GM18526 (cell line): Measurements from ENCODE around the gene CXXC1.
A peak's percentile ranks its signal among the peaks of the same experiment; 100 is the strongest.

Source experiments
- POLR2A ChIP-seq: IDR thresholded peaks from 3 replicates; pipeline ENCODE4 v1.6.1; 2011; ENCODE audit not compliant: insufficient read length; ENCODE audit errors: extremely low read depth

Gene CXXC1

DNA sequence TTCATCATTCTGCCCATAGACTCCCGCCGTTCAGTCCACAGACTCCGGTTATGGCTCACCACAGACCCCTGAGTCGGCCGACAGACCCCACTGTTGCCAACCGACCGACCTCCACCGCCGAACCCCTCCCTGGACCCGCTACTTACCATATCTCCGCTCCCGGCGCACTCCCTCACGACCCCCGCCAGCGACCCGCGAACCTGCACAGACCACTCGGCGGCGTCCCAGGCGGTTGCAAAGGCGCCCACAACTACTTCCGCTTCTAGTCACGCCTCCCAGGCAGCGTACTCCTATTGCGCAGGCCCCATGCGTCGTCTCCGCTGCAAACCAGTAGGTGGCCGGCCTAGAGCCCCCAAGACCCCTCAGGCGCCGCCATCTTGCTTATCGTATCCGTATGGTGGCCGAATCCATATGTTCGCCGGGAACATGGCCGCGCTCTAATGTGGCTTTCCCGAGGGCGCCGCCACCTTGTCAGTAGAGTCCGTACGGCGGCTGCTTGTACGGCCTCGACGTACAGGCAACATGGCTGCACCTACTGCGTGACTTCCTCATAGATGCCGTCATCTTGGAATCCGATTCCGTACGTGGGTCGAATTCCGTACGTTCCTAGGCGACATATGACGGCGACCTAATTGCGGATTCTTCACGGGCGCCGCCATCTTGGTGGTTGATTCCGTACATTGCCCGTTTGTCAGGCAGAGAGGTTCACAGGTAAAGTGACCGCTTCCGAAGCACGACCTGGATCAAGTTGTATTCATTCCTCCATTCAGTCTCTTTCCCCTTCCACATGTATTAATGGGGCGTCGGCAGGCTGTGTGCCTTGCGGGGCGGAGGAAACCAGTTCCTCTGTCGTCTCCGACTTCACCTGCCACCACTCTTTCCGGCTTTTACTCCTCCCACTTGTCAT is at the start of gene CXXC1:
CXXC1 (minus strand) TSS at position 252 of the 907 bp plus-strand sequence; CDS start at position 149, 103 bp downstream.
- peak; percentile 75 for TF ChIP-seq POLR2A

DNA sequence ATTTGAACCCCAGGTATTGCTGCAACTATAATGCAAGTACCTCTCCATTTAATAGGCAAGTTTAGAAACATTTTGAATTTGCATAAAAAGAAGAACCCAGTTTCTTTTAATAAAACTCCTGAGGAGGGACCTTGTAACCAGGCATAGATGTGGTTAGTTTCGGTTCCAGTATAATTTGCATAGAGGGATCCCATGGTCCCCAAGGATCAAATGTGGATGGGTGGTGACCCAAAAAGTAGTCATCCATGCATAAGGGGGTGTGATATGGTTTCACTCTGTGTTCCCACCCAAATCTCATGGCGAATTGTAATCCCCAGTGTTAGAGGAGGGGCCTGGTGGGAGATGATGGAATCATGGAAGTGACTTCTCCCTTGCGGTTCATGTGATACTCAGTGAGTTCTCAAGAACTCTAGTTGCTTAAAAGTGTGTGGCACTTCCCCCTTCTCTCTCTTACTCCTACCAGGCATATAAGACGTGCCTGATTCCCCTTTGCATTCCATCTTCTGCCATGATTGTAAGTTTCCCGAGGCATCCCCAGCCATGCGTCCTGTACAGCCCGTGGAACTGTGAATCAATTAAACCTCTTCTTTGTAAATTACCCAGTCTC is 47.2 kb upstream of the CXXC1 start:
- no peak for TF ChIP-seq POLR2A

DNA sequence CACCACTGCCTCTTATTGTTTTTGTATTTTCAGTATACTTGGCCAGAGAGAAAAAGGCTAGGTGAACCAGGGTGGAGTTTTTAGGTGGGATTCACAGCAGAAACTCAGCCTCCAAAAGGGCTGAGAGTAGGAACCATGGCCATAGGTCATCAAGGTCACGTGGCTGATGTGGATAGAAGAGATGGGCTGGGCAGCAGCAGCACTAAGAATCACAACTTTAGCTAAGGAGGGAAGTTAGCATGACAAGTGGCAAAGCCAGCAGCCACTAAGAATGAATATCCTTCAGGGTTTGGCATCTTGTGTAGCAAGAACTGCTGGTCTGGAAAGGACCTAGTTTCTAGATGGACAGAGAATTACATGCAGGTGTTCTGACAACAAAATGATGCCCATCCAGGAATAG is 44.2 kb upstream of the CXXC1 start:
- TF ChIP-seq POLR2A: no peak

DNA sequence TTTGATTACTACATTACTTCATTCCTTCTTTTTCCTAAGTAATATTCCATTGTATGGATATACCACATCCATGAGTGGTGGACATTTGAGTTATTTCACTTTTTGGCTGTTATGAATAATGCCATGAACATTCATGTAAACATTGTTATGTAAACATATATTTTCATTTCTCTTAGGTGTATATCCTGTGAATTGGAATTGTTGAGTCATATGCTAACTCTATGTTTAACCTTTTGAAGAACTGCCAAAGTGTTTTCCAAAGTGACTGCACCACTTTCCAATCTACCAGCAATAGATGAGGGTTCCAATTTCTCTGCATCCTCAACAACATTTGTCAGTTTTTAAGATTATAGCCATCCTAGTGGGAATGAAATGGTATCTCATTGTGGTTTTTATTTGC is 42.7 kb upstream of the CXXC1 start:
- TF ChIP-seq POLR2A: no peak

DNA sequence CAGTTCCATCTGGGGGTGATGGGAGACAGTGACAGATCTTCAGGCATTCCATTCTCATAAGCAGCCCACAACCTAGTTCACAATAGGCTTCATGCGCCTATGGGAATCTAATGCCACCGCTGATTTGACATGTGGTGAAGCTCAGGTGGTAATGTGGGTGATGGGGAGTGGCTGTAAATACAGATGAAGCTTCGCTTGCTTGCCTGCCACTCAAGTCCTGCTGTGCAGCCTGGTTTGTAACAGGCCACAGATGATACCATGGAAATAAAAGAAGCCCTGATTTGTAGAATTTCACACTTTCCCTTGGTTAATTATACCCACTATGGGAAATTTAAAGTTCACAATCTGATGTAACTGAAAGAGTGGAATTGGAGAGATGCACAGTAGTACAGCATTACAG is 40.5 kb upstream of the CXXC1 start:
- no peak for TF ChIP-seq POLR2A

DNA sequence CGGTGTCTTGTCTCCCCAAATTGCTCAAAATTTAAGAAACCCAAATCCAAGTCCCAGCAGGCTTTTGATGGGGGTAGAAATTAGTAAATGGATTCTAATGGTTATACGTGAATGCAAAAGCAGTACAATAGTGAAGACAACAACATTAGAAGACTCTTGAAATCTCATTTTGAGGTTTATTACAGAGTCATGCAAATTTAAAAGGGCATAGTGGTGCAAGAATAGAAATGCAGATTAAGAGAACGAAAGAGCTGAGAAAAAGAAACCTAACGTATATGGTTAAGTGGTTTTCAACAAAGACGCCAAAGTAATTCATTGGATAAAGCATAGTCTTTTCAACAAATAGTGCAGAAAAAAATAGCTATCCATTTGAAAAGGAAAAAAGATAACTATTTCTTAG is 33.2 kb upstream of the CXXC1 start:
- no peak for TF ChIP-seq POLR2A

DNA sequence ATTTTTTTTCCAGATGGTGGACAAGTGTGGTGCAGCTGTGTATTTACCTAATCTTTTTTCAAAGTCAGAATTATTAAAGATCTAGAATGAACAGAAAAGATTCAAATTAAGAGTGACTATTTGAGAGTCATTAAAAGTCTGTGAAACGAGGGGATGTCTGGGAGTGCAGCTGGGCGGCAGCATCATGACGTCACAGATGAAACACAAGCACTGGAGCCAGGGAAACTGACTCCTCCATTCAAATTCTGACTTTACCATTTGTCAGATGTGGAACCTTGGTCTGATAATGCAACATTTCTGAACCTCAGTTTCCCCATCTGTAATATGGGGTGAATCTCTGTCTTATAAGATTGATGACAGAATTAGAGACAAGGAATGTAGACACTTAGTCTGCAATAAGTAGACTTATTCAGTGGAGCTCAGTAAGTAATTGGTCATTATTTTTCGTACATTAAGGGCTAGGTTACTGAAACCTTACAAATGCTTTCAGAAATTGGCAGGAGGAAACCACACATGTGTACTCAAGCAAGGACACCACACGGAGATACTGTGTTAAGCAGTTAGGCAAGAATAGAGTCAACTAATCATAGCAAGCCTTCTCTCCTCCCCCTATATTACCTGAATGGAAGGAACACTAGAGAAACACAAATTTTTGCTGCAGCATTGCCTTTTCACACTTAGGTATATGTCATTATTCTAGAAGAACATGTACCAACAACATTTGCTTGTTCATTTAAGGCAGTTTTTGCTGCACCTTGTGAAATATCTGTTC is 27.8 kb upstream of the CXXC1 start:
- TF ChIP-seq POLR2A: no peak

DNA sequence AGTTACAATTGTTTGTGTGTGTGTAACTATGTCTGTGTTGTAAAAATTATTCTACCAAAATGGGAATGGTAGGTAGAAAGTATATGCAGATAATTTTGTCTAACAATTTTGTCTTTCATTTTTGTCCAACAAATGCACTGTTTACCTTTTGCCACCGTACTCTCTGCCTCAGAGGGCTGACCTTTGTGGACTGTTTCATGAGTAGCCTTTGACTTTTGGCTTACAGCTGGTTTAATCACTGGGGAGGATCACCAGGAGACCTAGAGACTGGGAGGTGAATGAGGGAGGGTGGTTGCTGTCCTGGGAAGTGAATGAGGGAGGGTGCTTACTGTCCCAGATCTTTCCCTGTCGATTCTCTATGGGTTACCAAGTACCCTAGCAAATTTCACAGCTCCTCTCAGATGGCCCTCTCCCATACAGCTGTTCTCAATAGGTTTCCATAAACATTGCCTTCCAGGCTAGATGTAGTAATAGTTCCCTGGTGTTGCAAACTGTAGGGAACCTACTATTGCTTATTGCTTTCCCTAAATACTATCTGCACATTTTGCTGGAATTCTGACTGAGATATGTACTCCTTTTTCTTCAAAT is 26.5 kb upstream of the CXXC1 start:
- TF ChIP-seq POLR2A: no peak

DNA sequence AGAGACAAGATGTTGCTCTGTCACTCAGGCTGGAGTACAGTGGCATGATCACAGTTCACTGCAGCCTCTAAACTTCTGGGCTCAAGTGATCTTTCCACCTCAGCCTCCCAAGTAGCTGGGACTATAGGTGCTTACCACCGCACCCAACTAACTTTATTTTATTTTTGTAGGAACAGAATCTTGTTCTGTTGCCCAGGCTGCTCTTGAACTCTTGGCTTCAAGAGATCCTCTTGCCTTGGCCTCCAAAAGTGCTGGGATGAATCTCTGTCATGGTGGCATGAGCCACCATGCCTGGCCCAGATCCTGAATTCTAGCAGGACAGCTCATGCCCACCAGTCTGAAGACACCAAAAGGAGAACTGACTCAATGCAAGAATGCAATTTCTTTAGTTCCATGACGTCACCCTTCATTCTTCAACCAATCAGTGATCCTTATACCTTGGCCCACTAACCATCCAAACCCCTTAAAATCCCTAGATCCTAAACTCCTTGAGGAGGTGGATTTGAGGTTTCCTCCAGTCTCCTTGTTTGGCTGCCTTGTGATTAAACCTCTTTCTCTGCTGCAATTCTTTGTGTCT is 25.6 kb upstream of the CXXC1 start:
- no peak for TF ChIP-seq POLR2A

DNA sequence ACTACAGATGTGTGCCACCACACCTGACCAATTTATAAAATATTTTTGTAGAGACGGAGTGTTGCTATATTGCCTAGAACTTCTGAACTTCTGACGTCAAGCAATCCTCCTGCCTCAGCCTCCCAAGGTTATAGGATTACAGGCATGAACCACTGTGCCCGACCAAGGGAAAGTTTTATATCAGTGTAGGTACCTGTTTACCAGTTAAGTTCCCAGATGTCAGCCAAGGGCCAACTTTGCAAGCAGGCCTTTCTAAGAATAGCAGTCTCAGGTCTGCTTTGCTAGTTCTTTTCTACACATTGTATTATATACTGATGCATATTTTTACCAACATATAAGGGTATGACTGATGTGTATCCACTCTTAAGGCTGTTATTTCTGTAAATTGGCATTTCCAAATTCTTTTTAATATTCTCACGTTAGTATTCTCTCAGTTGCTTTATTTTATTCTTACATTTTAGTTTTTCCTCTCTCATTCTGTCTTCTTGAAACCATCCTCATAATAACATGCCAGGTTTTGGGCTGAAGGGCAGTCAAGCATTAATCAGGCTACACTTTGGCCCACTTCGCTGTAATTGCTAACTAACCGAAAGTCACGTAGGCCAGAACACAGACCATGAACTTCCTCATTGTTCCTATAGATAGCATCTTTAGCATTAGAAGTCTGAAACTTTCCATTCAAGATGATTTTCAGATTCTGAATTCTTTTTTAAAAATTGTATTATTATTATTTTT is 25.0 kb upstream of the CXXC1 start:
- TF ChIP-seq POLR2A: no peak

DNA sequence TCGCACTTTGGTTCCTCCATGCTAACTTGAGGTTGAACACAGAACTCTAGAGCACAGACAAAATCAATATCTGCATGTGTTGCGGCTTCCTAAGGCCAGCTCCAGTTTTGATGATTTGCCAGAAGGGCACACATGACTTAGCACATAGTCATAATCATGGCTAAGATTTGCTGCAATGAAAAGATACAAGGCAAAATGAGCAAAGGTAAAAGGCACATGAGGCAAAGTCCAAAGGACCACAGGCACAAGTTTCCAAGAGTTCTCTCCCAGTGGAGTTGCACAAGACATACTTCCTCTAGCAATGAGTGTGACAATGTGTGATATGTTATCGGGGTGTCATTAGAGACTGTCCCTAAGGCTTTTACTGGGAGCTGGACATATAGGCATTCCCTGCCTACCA is 24.2 kb upstream of the CXXC1 start:
- TF ChIP-seq POLR2A: no peak

DNA sequence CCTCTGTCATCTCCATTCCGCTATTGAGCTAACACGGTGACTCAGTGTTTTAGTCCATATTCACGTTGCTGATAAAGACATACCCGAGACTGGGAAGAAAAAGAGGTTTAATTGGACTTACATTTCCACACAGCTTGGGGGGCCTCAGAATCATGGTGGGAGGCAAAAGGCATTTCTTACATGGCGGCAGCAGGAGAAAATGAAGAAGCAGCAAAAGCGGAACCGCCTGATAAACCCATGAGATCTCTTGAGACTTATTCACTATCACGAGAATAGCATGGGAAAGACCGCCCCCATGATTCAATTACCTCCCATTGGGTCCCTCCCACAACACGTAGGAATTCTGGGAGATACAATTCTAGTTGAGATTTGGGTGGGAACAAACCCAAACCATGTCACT is 22.6 kb upstream of the CXXC1 start:
- no peak for TF ChIP-seq POLR2A

DNA sequence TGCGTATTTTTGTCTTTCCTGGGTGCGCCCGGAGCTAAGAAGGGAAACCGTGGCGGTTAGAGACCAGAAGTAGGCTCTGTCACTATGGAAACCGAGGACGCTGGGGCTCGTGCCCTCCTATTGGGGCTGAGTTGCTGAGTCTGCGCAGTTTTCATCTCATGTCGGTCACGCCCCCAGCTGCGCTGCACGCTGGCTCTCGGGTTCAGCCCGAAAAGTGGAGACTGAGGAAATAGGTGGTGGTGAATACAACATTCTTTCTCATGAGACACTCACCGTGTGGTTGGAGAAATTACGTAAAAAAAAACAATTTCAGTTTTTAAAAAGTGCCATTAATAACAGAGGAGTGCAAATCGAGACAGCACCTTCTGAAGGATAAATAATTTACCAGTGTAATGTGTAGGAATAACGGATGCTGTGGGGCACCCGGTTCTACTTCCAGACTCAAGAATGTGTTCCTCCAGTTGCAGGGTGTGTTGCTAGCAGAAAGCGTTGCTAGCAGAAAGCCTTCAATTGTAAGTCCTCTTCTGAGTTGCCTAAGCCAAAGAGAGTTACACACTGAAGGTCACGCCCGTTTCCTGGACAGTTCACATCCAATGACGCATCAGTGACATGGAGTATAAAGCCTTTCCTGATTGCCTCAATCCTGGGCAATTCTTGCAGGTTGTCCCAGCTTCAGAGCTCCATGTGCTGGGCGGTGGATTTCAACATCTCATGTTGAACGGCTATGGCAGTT is 20.4 kb upstream of the CXXC1 start:
- TF ChIP-seq POLR2A: no peak

DNA sequence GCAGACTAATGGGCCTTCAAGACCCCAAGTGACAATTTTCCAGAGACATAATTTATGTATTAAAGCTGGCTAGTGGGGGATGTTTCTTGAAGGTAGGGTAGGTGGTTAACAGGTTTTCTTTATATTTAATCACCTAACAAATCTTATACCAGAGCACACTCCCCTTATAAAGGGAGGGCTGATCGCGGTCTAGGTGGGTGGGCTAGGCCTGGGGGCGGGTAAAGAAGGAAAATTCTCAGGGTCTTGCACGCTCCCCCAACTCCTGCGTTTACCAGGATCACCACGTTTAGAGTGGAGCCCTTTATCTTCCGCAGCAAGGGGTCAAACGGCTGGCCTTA is 19.9 kb upstream of the CXXC1 start:
- no peak for TF ChIP-seq POLR2A
